ENCODE measurements around the gene NIM1K.

DNA sequence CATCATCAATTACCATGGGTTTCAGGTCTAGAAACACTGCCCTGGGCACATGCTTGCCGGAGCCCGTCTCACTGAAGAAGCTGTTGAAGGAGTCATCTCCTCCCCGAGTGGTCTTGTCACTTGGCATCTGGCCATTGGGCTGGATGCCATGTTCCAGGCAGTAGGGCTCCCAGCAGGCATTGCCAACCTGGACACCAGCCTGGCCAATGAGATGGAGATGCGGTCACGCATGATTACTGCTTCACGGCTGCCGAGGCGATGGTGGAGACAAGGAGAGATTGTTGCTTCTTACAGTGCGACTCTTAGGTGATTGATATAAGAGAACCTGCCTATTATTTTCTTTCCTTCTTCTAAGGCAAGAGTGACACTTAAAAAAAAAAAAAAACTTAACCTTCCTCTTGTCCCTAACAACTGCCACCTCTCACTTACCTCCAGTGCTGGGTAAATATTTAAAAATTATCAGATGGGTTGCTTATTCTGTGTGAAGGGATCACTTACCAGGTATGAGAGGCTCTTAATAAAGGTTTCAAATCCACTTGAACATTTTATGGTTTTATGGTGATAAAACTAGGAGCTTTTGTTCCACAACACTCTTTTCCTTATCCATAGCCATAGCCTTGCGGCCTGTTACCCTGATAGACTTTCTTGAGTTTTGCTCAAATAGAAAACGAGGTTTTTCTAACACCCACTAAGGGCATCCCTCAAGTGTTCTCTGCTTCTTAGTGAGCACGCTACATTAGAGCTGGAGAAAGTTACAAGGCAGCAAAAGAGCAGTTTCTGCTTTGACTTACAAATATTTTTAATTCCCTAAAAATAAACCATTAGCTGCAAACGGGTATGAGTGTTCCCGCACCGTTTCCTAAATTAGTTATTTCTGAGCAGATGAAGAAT lies 41.2 kb downstream of the NIM1K start:
- TF ChIP-seq, protein P1, sequence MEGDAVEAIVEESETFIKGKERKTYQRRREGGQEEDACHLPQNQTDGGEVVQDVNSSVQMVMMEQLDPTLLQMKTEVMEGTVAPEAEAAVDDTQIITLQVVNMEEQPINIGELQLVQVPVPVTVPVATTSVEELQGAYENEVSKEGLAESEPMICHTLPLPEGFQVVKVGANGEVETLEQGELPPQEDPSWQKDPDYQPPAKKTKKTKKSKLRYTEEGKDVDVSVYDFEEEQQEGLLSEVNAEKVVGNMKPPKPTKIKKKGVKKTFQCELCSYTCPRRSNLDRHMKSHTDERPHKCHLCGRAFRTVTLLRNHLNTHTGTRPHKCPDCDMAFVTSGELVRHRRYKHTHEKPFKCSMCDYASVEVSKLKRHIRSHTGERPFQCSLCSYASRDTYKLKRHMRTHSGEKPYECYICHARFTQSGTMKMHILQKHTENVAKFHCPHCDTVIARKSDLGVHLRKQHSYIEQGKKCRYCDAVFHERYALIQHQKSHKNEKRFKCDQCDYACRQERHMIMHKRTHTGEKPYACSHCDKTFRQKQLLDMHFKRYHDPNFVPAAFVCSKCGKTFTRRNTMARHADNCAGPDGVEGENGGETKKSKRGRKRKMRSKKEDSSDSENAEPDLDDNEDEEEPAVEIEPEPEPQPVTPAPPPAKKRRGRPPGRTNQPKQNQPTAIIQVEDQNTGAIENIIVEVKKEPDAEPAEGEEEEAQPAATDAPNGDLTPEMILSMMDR (conservative IDR thresholded peaks at IDR 0.05 in 1 of 2, IDR thresholded peaks at IDR 0.05 in 1 of 2; ENCODE audit: extremely low read depth in 1 of 2, insufficient read depth in 1 of 2, low read depth in 1 of 2, low read length in 2 of 2) = no peak
- TF ChIP-seq EZH2 (IDR thresholded peaks at IDR 0.05; ENCODE audit: borderline replicate concordance, low read length) = no peak

Measured in mammary epithelial cell (primary cell).